ENCODE data around the gene OR10P1. TPM values are rescaled to one million over a fixed set of nuclear protein-coding genes. Genes with fewer than 3 reads are reported as not detected.
A peak's percentile ranks its signal among the peaks of the same experiment; 100 is the strongest.

Gene OR10P1
- total and polyA plus RNA-seq, 12 donors = not detected

GRCh38 chr12:55671746-55672145 is 35.1 kb downstream of the OR10P1 start:
- Histone ChIP-seq H3K36me3 (replicated peaks in 1 of 2) (no peaks in the 10 kb centered on the region), H3K27me3 (no peaks in the 10 kb centered on the region), H3K9me3 (replicated peaks in 1 of 3) (no peaks in the 10 kb centered on the region), H3K4me1 (replicated peaks in 1 of 2) (peaks cover 0 to 4% of the 10 kb centered on the region in 2 donors), H3K27ac (no peak overlapping the region), H3K4me3 (no peak overlapping the region)
- TF ChIP-seq POLR2A (IDR thresholded peaks at IDR 0.05) = no peak
- TF ChIP-seq CTCF (IDR thresholded peaks at IDR 0.05) = no peak
- peak in 1 of 7 donors; percentile 1 for DNase-seq
- 51 to 68% (median 62%) methylated on average over 4 of the region's 4 CpGs for WGBS, 4 donors
- intact Hi-C loops (cut with DNase I) = no loop called here

GRCh38 chr12:55673638-55674037 is 36.9 kb downstream of the OR10P1 start:
- Histone ChIP-seq H3K27ac (peak overlapping the region in 1 of 5 donors; percentile 55), H3K4me1 (replicated peaks in 1 of 2) (peaks cover 0 to 4% of the 10 kb centered on the region in 2 donors), H3K4me3 (no peak overlapping the region), H3K9me3 (replicated peaks in 1 of 3) (no peaks in the 10 kb centered on the region), H3K27me3 (no peaks in the 10 kb centered on the region), H3K36me3 (replicated peaks in 1 of 2) (no peaks in the 10 kb centered on the region)
- DNase-seq = peak in 2 of 7 donors; percentile 17 to 37
- TF ChIP-seq CTCF (IDR thresholded peaks at IDR 0.05) = no peak
- TF ChIP-seq POLR2A (IDR thresholded peaks at IDR 0.05) = no peak
- intact Hi-C loops (cut with DNase I) = no loop called here

GRCh38 chr12:55675666-55676065 is 39.0 kb downstream of the OR10P1 start:
- Histone ChIP-seq H3K4me1 (replicated peaks in 1 of 2) (peaks cover 0 to 4% of the 10 kb centered on the region in 2 donors), H3K9me3 (replicated peaks in 1 of 3) (no peaks in the 10 kb centered on the region), H3K27me3 (no peaks in the 10 kb centered on the region), H3K36me3 (replicated peaks in 1 of 2) (no peaks in the 10 kb centered on the region), H3K4me3 (no peak overlapping the region), H3K27ac (no peak overlapping the region)
- WGBS, 4 donors = 79 to 83% (median 80%) methylated on average over 8 of the region's 8 CpGs
- intact Hi-C loops (cut with DNase I) = no loop called here
- DNase-seq = peak in 1 of 7 donors; percentile 19
- no peak for TF ChIP-seq POLR2A (IDR thresholded peaks at IDR 0.05)
- no peak for TF ChIP-seq CTCF (IDR thresholded peaks at IDR 0.05)

- no peak for TF ChIP-seq CTCF (IDR thresholded peaks at IDR 0.05)
- no peak for TF ChIP-seq POLR2A (IDR thresholded peaks at IDR 0.05)
- peak overlapping the region in 1 of 5 donors; percentile 47 for H3K27ac ChIP-seq
- H3K27me3 ChIP-seq = no peaks in the 10 kb centered on the region
- intact Hi-C loops (cut with DNase I) = no loop called here
- no peak overlapping the region for H3K4me3 ChIP-seq
- H3K36me3 ChIP-seq (replicated peaks in 1 of 2) = no peaks in the 10 kb centered on the region
- no peaks in the 10 kb centered on the region for H3K9me3 ChIP-seq (replicated peaks in 1 of 3)
- DNase-seq = no peak
- WGBS, 4 donors = 37 to 77% (median 62%) methylated on average over 6 of the region's 6 CpGs
- H3K4me1 ChIP-seq (replicated peaks in 1 of 2) = peaks cover 5 to 13% of the 10 kb centered on the region in 2 donors
Measured at GRCh38 chr12:55676707-55677106, 40.0 kb downstream of the OR10P1 start.

All from adrenal gland (tissue), 12 donors.